ENCODE measurements around the gene BNC2. TPM values are rescaled to one million over a fixed set of nuclear protein-coding genes. Genes with fewer than 3 reads are reported as not detected.

BNC2 gene
- total RNA-seq, 1 experiment from 2014 or later: 0.20 TPM

GRCh38 chr9:16848179-16848578 lies 22.3 kb downstream of the BNC2 start:
- H3K36me3 ChIP-seq (ENCODE audit: control insufficient read depth, insufficient read depth, low read length): no peaks in the 10 kb centered on the region
- Mint-ChIP-seq H3K27me3 (ENCODE audit: insufficient read depth, unreplicated experiment) (no peaks in the 10 kb centered on the region), H3K4me1 (ENCODE audit: low read depth, unreplicated experiment) (no peaks in the 10 kb centered on the region), H3K9me3 (ENCODE audit: unreplicated experiment) (no peaks in the 10 kb centered on the region), H3K4me3 (ENCODE audit: unreplicated experiment) (no peak overlapping the region), H3K27ac (ENCODE audit: unreplicated experiment) (no peak overlapping the region), H3K36me3 (ENCODE audit: insufficient read depth, unreplicated experiment) (no peaks in the 10 kb centered on the region)
- CTCF ChIA-PET: no interaction called here
- TF ChIP-seq CTCF (IDR thresholded peaks at IDR 0.05; ENCODE audit: insufficient read depth in 1 of 2, low read depth in 1 of 2, low read length in 1 of 2, severe bottlenecking in 1 of 2, unreplicated experiment in 1 of 2): no peak
- no peak overlapping the region for H3K4me3 ChIP-seq (ENCODE audit: low read depth, low read length)
- intact Hi-C loops (cut with micrococcal nuclease; ENCODE audit: unreplicated experiment): no loop called here
- H3K9me3 ChIP-seq: no peaks in the 10 kb centered on the region
- DNase-seq: no peak
- no TSS peak for BruUV-seq (replicated peaks)
- H3K4me1 ChIP-seq: no peaks in the 10 kb centered on the region
- no peaks in the 10 kb centered on the region for H3K27me3 ChIP-seq (replicated peaks; ENCODE audit: control insufficient read depth, insufficient read depth, low read length)
- POLR2A ChIA-PET: no interaction called here

GRCh38 chr9:16846986-16847385 lies 23.5 kb downstream of the BNC2 start:
- BruUV-seq (replicated peaks): no TSS peak
- no peak for TF ChIP-seq CTCF (IDR thresholded peaks at IDR 0.05; ENCODE audit: insufficient read depth in 1 of 2, low read depth in 1 of 2, low read length in 1 of 2, severe bottlenecking in 1 of 2, unreplicated experiment in 1 of 2)
- Histone ChIP-seq H3K9me3 (no peaks in the 10 kb centered on the region), H3K4me3 (ENCODE audit: low read depth, low read length) (no peak overlapping the region), H3K4me1 (no peaks in the 10 kb centered on the region), H3K36me3 (ENCODE audit: control insufficient read depth, insufficient read depth, low read length) (no peaks in the 10 kb centered on the region), H3K27me3 (replicated peaks; ENCODE audit: control insufficient read depth, insufficient read depth, low read length) (no peaks in the 10 kb centered on the region)
- no peak overlapping the region for H3K4me3 Mint-ChIP-seq (ENCODE audit: unreplicated experiment)
- H3K36me3 Mint-ChIP-seq (ENCODE audit: insufficient read depth, unreplicated experiment): no peaks in the 10 kb centered on the region
- intact Hi-C loops (cut with micrococcal nuclease; ENCODE audit: unreplicated experiment): no loop called here
- no peaks in the 10 kb centered on the region for H3K9me3 Mint-ChIP-seq (ENCODE audit: unreplicated experiment)
- no peaks in the 10 kb centered on the region for H3K27me3 Mint-ChIP-seq (ENCODE audit: insufficient read depth, unreplicated experiment)
- POLR2A ChIA-PET: no interaction called here
- CTCF ChIA-PET: no interaction called here
- no peak overlapping the region for H3K27ac Mint-ChIP-seq (ENCODE audit: unreplicated experiment)
- no peaks in the 10 kb centered on the region for H3K4me1 Mint-ChIP-seq (ENCODE audit: low read depth, unreplicated experiment)
- no peak for DNase-seq

- H3K27me3 Mint-ChIP-seq (ENCODE audit: insufficient read depth, unreplicated experiment): no peaks in the 10 kb centered on the region
Measured at GRCh38 chr9:16846367-16846766, 24.1 kb downstream of the BNC2 start.

More at GRCh38 chr9:16846367-16846766, 24.1 kb downstream of the BNC2 start:
- Mint-ChIP-seq H3K4me3 (ENCODE audit: unreplicated experiment) (no peak overlapping the region), H3K4me1 (ENCODE audit: low read depth, unreplicated experiment) (no peaks in the 10 kb centered on the region), H3K9me3 (ENCODE audit: unreplicated experiment) (no peaks in the 10 kb centered on the region), H3K27ac (ENCODE audit: unreplicated experiment) (no peak overlapping the region), H3K36me3 (ENCODE audit: insufficient read depth, unreplicated experiment) (no peaks in the 10 kb centered on the region)
- ChIA-PET CTCF (no interaction called here), POLR2A (no interaction called here)
- H3K4me1 ChIP-seq: no peaks in the 10 kb centered on the region
- DNase-seq: no peak
- no peak for TF ChIP-seq CTCF (IDR thresholded peaks at IDR 0.05; ENCODE audit: insufficient read depth in 1 of 2, low read depth in 1 of 2, low read length in 1 of 2, severe bottlenecking in 1 of 2, unreplicated experiment in 1 of 2)
- H3K36me3 ChIP-seq (ENCODE audit: control insufficient read depth, insufficient read depth, low read length): no peaks in the 10 kb centered on the region
- H3K27me3 ChIP-seq (replicated peaks; ENCODE audit: control insufficient read depth, insufficient read depth, low read length): no peaks in the 10 kb centered on the region
- intact Hi-C loops (cut with micrococcal nuclease; ENCODE audit: unreplicated experiment): no loop called here
- no TSS peak for BruUV-seq (replicated peaks)
- no peak overlapping the region for H3K4me3 ChIP-seq (ENCODE audit: low read depth, low read length)
- no peaks in the 10 kb centered on the region for H3K9me3 ChIP-seq

Data from Caco-2 (cell line).